ENCODE results near the gene EPHB2. TPM values are rescaled to one million over a fixed set of nuclear protein-coding genes. Genes with fewer than 3 reads are reported as not detected.

Gene EPHB2
- total and polyA plus RNA-seq, 2 donors from 2014 or later: 3.0 to 9.5 TPM

DNA sequence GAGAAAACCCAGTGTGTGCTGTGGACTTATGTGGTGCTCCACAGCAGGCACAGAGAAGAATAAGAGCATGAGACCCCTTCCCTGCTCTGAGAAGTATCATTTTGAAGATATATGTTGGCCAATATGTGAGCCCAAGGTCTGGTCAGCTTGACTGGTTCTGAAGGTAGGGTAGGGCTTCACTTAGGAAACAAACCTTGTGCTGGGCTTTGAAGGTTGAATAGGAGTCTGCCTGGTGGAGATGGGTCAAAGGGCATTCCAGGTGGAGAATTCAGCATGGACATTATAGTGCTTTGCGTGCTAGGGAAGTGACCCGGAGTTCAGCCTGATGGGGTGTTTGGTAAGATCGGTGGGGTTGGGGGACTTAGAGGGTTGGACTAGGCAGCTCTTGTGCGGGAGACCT is 99.1 kb downstream of the EPHB2 start:
- Histone ChIP-seq H3K9me3 (ENCODE audit: control insufficient read depth in 2 of 3, insufficient read depth in 1 of 3, low read length in 3 of 3) (no peaks in the 10 kb centered on the region), H3K4me1 (ENCODE audit: control insufficient read depth in 2 of 3, insufficient read depth in 2 of 3, low read depth in 1 of 3, low read length in 3 of 3) (peaks cover 0 to 2% (median 0%) of the 10 kb centered on the region in 3 donors), H3K9ac (ENCODE audit: low read length in 3 of 3) (no peak overlapping the region), H3K27ac (ENCODE audit: low read depth in 2 of 2, low read length in 2 of 2) (no peak overlapping the region), H3K27me3 (ENCODE audit: control insufficient read depth, insufficient read depth, low read length) (no peaks in the 10 kb centered on the region), H3K4me3 (ENCODE audit: low read length in 3 of 3) (no peak overlapping the region), H3K36me3 (ENCODE audit: control insufficient read depth in 2 of 3, insufficient read depth in 3 of 3, low read length in 3 of 3) (no peaks in the 10 kb centered on the region)
- FAIRE-seq (no peak), DNase-seq (no peak)
- intact Hi-C loops (cut with DNase I): no loop called here
- TF ChIP-seq, protein P1, sequence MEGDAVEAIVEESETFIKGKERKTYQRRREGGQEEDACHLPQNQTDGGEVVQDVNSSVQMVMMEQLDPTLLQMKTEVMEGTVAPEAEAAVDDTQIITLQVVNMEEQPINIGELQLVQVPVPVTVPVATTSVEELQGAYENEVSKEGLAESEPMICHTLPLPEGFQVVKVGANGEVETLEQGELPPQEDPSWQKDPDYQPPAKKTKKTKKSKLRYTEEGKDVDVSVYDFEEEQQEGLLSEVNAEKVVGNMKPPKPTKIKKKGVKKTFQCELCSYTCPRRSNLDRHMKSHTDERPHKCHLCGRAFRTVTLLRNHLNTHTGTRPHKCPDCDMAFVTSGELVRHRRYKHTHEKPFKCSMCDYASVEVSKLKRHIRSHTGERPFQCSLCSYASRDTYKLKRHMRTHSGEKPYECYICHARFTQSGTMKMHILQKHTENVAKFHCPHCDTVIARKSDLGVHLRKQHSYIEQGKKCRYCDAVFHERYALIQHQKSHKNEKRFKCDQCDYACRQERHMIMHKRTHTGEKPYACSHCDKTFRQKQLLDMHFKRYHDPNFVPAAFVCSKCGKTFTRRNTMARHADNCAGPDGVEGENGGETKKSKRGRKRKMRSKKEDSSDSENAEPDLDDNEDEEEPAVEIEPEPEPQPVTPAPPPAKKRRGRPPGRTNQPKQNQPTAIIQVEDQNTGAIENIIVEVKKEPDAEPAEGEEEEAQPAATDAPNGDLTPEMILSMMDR (IDR thresholded peaks at IDR 0.05; ENCODE audit: borderline replicate concordance, extremely low read depth, insufficient read depth): no peak

DNA sequence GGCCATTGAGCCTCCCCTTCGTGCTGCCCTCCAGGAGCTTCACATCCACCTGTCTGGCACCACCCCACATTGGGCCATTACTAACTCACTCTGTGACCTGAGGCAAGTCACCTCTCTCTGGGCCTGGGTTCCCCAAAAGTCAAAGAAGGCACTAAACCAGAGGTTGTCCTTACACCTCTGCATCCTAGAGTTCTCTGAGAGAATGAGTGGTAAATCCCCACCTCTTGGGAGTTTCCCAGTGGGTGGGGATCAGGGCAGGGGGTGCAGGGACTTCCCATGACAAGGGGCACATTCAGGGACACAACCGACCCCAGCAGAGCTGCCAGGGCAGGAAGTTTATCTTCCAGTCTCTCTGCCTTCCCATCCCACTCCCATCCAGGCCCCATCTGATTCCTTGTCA is 99.7 kb downstream of the EPHB2 start:
- intact Hi-C loops (cut with DNase I): no loop called here
- DNase-seq: peak in 1 of 5 donors; percentile 35
- no peaks in the 10 kb centered on the region for H3K27me3 ChIP-seq (ENCODE audit: control insufficient read depth, insufficient read depth, low read length)
- H3K9me3 ChIP-seq (ENCODE audit: control insufficient read depth in 2 of 3, insufficient read depth in 1 of 3, low read length in 3 of 3): no peaks in the 10 kb centered on the region
- H3K4me3 ChIP-seq (ENCODE audit: low read length in 3 of 3): no peak overlapping the region
- no peak for FAIRE-seq
- TF ChIP-seq, protein P1 (IDR thresholded peaks at IDR 0.05; ENCODE audit: borderline replicate concordance, extremely low read depth, insufficient read depth): no peak
- H3K4me1 ChIP-seq (ENCODE audit: control insufficient read depth in 2 of 3, insufficient read depth in 2 of 3, low read depth in 1 of 3, low read length in 3 of 3): peaks cover 0 to 2% (median 0%) of the 10 kb centered on the region in 3 donors
- H3K9ac ChIP-seq (ENCODE audit: low read length in 3 of 3): no peak overlapping the region
- no peak overlapping the region for H3K27ac ChIP-seq (ENCODE audit: low read depth in 2 of 2, low read length in 2 of 2)
- H3K36me3 ChIP-seq (ENCODE audit: control insufficient read depth in 2 of 3, insufficient read depth in 3 of 3, low read length in 3 of 3): no peaks in the 10 kb centered on the region

DNA sequence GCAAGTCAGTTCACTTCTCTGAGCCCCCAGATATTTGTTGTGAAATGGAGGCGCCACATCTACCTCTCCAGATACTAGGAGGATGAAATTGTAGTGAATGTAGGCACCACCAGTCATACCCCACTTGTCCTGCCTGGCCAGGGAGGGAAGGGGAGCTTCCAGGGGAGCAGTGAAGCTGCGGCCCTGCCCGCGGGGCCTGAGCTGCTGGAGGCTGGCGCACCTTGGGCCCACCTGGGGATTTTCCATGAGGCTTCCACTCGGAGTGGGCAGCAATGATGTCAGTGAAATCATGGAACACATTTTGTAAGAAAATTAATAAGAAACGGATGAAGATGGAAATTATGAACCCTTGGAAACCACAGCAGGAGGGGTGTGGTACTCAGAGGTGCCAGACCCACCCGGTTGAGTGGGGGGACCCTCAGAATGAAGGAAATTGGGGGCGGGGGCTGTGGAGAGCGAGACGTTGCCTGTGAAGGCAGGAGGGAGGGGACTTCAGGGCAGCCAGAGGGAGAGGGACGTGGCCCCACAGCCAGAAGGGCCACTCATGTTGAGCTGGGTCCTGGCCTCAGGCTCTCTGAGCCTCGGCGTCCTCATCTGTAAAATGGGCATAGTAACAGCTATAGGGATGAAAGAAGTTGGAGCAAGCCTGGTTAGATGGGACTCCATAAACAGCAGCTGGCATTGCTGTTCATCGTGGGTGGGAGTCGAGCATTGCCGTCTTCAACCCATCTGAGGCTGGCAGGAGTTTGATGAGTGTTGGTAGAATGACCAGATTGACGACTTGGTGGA is 101.6 kb downstream of the EPHB2 start:
- no peaks in the 10 kb centered on the region for H3K9me3 ChIP-seq (ENCODE audit: control insufficient read depth in 2 of 3, insufficient read depth in 1 of 3, low read length in 3 of 3)
- no peak overlapping the region for H3K27ac ChIP-seq (ENCODE audit: low read depth in 2 of 2, low read length in 2 of 2)
- H3K9ac ChIP-seq (ENCODE audit: low read length in 3 of 3): no peak overlapping the region
- FAIRE-seq (no peak), DNase-seq (peak in 1 of 5 donors; percentile 41)
- H3K4me3 ChIP-seq (ENCODE audit: low read length in 3 of 3): no peak overlapping the region
- peaks cover 0 to 2% (median 0%) of the 10 kb centered on the region in 3 donors for H3K4me1 ChIP-seq (ENCODE audit: control insufficient read depth in 2 of 3, insufficient read depth in 2 of 3, low read depth in 1 of 3, low read length in 3 of 3)
- H3K36me3 ChIP-seq (ENCODE audit: control insufficient read depth in 2 of 3, insufficient read depth in 3 of 3, low read length in 3 of 3): no peaks in the 10 kb centered on the region
- H3K27me3 ChIP-seq (ENCODE audit: control insufficient read depth, insufficient read depth, low read length): no peaks in the 10 kb centered on the region
- intact Hi-C loops (cut with DNase I): no loop called here
- TF ChIP-seq, protein P1 (IDR thresholded peaks at IDR 0.05; ENCODE audit: borderline replicate concordance, extremely low read depth, insufficient read depth): no peak

Measured in kidney (tissue), 14 donors.